Measurements from ENCODE around the gene FBXO38. TPM values are rescaled to one million over a fixed set of nuclear protein-coding genes. Genes with fewer than 3 reads are reported as not detected.
A peak's percentile ranks its signal among the peaks of the same experiment; 100 is the strongest.

The FBXO38 gene
- total RNA-seq, 1 donor from 2014 or later = 37.7 TPM

GRCh38 chr5:148397968-148398595 is 14.3 kb downstream of the FBXO38 start:
- no peak overlapping the region for H3K4me3 Mint-ChIP-seq (ENCODE audit: unreplicated experiment)
- no peaks in the 10 kb centered on the region for H3K27me3 Mint-ChIP-seq (ENCODE audit: low read depth)
- H3K9me3 Mint-ChIP-seq (ENCODE audit: low read depth) = no peaks in the 10 kb centered on the region
- TF ChIP-seq CTCF (IDR thresholded peaks at IDR 0.05) = no peak
- H3K4me1 Mint-ChIP-seq (ENCODE audit: low read depth) = peaks cover 27% of the 10 kb centered on the region
- no peak overlapping the region for H3K27ac Mint-ChIP-seq (ENCODE audit: unreplicated experiment)
- no peak for DNase-seq (ENCODE audit: low spot score)
- peaks cover 18% of the 10 kb centered on the region for H3K36me3 Mint-ChIP-seq (ENCODE audit: low read depth)

GRCh38 chr5:148398698-148399121 is 15.0 kb downstream of the FBXO38 start:
- Mint-ChIP-seq H3K27ac (ENCODE audit: unreplicated experiment) (peak overlapping the region; percentile 19), H3K36me3 (ENCODE audit: low read depth) (peaks cover 22% of the 10 kb centered on the region), H3K4me3 (ENCODE audit: unreplicated experiment) (no peak overlapping the region), H3K27me3 (ENCODE audit: low read depth) (no peaks in the 10 kb centered on the region), H3K4me1 (ENCODE audit: low read depth) (peaks cover 24% of the 10 kb centered on the region), H3K9me3 (ENCODE audit: low read depth) (no peaks in the 10 kb centered on the region)
- DNase-seq (ENCODE audit: low spot score) = no peak
- TF ChIP-seq CTCF (IDR thresholded peaks at IDR 0.05) = peak; percentile 20

DNA sequence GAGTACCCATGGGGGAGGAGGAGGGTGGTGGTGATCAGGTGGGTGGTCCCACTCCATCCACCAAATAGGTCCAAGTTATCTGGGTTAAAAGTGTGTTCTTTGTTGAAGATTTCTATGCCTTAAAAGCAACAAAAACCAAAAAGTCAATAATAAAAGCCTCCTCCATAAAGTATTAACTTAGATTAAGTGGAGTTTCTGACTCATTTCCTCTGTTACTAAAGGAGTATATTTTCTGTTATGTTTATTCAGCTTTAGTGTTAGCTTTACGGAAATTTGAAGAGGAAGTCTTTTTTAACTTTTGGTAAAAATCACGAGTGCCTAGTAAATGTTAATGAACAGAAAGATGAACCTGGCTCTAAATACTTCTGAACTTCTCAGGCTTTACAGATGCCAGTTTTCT is 17.8 kb downstream of the FBXO38 start:
- H3K36me3 Mint-ChIP-seq (ENCODE audit: low read depth) = peaks cover 34% of the 10 kb centered on the region
- no peak for DNase-seq (ENCODE audit: low spot score)

GRCh38 chr5:148403344-148403743 is 19.6 kb downstream of the FBXO38 start:
- H3K36me3 Mint-ChIP-seq (ENCODE audit: low read depth) = peaks cover 41% of the 10 kb centered on the region
- no peak for DNase-seq (ENCODE audit: low spot score)
- no peaks in the 10 kb centered on the region for H3K9me3 Mint-ChIP-seq (ENCODE audit: low read depth)
- no peak overlapping the region for H3K4me3 Mint-ChIP-seq (ENCODE audit: unreplicated experiment)
- TF ChIP-seq CTCF (IDR thresholded peaks at IDR 0.05) = no peak
- H3K27me3 Mint-ChIP-seq (ENCODE audit: low read depth) = no peaks in the 10 kb centered on the region
- peaks cover 21% of the 10 kb centered on the region for H3K4me1 Mint-ChIP-seq (ENCODE audit: low read depth)
- no peak overlapping the region for H3K27ac Mint-ChIP-seq (ENCODE audit: unreplicated experiment)

More for the DNA sequence above, 17.8 kb downstream of the FBXO38 start:
- peak overlapping the region; percentile 81 for H3K27ac Mint-ChIP-seq (ENCODE audit: unreplicated experiment)
- no peaks in the 10 kb centered on the region for H3K9me3 Mint-ChIP-seq (ENCODE audit: low read depth)
- no peak for TF ChIP-seq CTCF (IDR thresholded peaks at IDR 0.05)
- H3K4me3 Mint-ChIP-seq (ENCODE audit: unreplicated experiment) = peak overlapping the region; percentile 20
- H3K27me3 Mint-ChIP-seq (ENCODE audit: low read depth) = no peaks in the 10 kb centered on the region
- peaks cover 21% of the 10 kb centered on the region for H3K4me1 Mint-ChIP-seq (ENCODE audit: low read depth)

GRCh38 chr5:148406406-148406805 is 22.6 kb downstream of the FBXO38 start:
- Mint-ChIP-seq H3K27ac (ENCODE audit: unreplicated experiment) (no peak overlapping the region), H3K36me3 (ENCODE audit: low read depth) (peaks cover 48% of the 10 kb centered on the region), H3K9me3 (ENCODE audit: low read depth) (no peaks in the 10 kb centered on the region), H3K27me3 (ENCODE audit: low read depth) (no peaks in the 10 kb centered on the region), H3K4me1 (ENCODE audit: low read depth) (peaks cover 8% of the 10 kb centered on the region), H3K4me3 (ENCODE audit: unreplicated experiment) (no peak overlapping the region)
- DNase-seq (ENCODE audit: low spot score) = no peak
- no peak for TF ChIP-seq CTCF (IDR thresholded peaks at IDR 0.05)
